RWPE2 (cell line): ENCODE data around the gene MSN.
"Not testable (repeated sequence)": the region's sequence is repeated elsewhere in the genome, so short reads cannot be mapped to it uniquely, and the experiment has no call there.

Experiments
- ATAC-seq: fragments of 200-7000 bp; cut with Tn5 transposase; 3 replicates; pipeline ENCODE4 v1.9.1; 2021; ENCODE audit warnings: low read depth
- DNase-seq: peaks from one replicate; pipeline ENCODE4 v3.0.0-alpha.2; 2020; ENCODE audit warnings: low spot score
- H3K27ac ChIP-seq: fragments of 450-650 bp; 2 replicates; pipeline ENCODE4 v1.5.1; 2017; ENCODE audit warnings: mild to moderate bottlenecking; ENCODE audit not compliant: poor library complexity, severe bottlenecking
- H3K27me3 ChIP-seq: fragments of 250-450 bp; sonication (Bioruptor Pico); 2 replicates; pipeline ENCODE4 v1.5.1; 2021; ENCODE audit warnings: mild to moderate bottlenecking, moderate library complexity; ENCODE audit not compliant: insufficient read depth, poor library complexity, severe bottlenecking
- H3K36me3 ChIP-seq: fragments of 250-450 bp; sonication (Bioruptor Pico); 2 replicates; pipeline ENCODE4 v1.5.1; 2020; ENCODE audit warnings: low read depth, mild to moderate bottlenecking, moderate library complexity
- H3K4me1 ChIP-seq: fragments of 250-450 bp; sonication (Bioruptor Pico); 2 replicates; pipeline ENCODE4 v1.5.1; 2021; ENCODE audit warnings: mild to moderate bottlenecking, moderate library complexity; ENCODE audit not compliant: insufficient read depth, poor library complexity, severe bottlenecking
- H3K4me3 ChIP-seq: fragments of 250-450 bp; sonication (Bioruptor Pico); 2 replicates; pipeline ENCODE4 v1.5.1; 2021; ENCODE audit warnings: mild to moderate bottlenecking, moderate library complexity; ENCODE audit not compliant: severe bottlenecking
- H3K9me3 ChIP-seq: fragments of 250-450 bp; sonication (Bioruptor Pico); 2 replicates; pipeline ENCODE4 v1.5.1; 2021; ENCODE audit warnings: mild to moderate bottlenecking, moderate library complexity; ENCODE audit not compliant: severe bottlenecking
- TF ChIP-seq, protein P1 (sequence below): fragments of 450-650 bp; IDR thresholded peaks from one replicate; pipeline ENCODE4 v1.5.1; 2017; ENCODE audit warnings: mild to moderate bottlenecking, moderate library complexity; ENCODE audit not compliant: poor library complexity, severe bottlenecking

Gene MSN

DNA sequence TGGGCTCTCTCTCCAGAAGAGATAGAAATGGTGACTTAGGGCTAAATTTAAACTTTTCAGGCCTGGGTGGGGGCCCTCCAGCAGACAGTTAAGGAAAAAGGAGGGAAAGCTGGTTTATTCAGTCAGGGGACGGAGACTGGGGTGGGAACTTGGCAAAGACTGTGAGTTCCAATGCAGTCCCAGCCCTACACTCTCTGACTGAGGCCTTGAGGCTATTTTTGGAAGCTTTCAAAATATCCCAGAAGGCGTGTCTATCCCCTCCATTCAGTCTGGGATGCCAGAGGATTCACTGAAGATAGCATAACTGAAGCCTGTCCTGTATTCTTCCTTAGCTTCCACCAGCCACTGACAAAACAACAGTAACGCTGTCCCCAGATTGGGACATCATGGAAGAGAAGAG lies 32.1 kb upstream of the MSN start:
- Histone ChIP-seq H3K4me3 (no peak overlapping the region), H3K9me3 (no peaks in the 10 kb centered on the region), H3K36me3 (no peaks in the 10 kb centered on the region), H3K4me1 (no peaks in the 10 kb centered on the region), H3K27me3 (no peaks in the 10 kb centered on the region), H3K27ac (no peak overlapping the region)
- peak; percentile 29; the same call in 1 of the 3 replicates for ATAC-seq
- no peak for DNase-seq
- TF ChIP-seq, protein P1, sequence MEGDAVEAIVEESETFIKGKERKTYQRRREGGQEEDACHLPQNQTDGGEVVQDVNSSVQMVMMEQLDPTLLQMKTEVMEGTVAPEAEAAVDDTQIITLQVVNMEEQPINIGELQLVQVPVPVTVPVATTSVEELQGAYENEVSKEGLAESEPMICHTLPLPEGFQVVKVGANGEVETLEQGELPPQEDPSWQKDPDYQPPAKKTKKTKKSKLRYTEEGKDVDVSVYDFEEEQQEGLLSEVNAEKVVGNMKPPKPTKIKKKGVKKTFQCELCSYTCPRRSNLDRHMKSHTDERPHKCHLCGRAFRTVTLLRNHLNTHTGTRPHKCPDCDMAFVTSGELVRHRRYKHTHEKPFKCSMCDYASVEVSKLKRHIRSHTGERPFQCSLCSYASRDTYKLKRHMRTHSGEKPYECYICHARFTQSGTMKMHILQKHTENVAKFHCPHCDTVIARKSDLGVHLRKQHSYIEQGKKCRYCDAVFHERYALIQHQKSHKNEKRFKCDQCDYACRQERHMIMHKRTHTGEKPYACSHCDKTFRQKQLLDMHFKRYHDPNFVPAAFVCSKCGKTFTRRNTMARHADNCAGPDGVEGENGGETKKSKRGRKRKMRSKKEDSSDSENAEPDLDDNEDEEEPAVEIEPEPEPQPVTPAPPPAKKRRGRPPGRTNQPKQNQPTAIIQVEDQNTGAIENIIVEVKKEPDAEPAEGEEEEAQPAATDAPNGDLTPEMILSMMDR = no peak

DNA sequence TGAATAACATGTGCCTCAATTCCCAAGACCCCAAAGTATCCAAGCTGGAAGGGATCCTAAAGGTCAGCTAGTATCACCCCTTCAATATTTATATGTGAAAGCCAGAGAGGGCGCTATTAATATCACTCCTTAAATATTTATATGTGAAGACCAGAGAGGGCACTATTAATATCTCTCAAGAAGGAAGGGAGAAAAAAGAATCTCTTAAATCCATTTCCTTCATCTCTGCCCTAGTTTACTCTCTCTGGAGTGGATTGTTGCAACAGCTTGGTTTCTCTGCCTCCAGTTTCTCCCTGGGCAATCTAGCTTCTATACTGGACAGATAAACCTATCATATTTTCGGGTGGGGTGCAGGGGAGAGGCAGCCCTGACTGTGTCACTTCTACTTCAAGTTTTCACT lies 31.6 kb upstream of the MSN start:
- no peaks in the 10 kb centered on the region for H3K9me3 ChIP-seq
- no peak overlapping the region for H3K27ac ChIP-seq
- no peaks in the 10 kb centered on the region for H3K36me3 ChIP-seq
- TF ChIP-seq, protein P1 = no peak
- no peaks in the 10 kb centered on the region for H3K4me1 ChIP-seq
- H3K4me3 ChIP-seq = no peak overlapping the region
- no peak for DNase-seq
- no peak for ATAC-seq
- H3K27me3 ChIP-seq = no peaks in the 10 kb centered on the region

DNA sequence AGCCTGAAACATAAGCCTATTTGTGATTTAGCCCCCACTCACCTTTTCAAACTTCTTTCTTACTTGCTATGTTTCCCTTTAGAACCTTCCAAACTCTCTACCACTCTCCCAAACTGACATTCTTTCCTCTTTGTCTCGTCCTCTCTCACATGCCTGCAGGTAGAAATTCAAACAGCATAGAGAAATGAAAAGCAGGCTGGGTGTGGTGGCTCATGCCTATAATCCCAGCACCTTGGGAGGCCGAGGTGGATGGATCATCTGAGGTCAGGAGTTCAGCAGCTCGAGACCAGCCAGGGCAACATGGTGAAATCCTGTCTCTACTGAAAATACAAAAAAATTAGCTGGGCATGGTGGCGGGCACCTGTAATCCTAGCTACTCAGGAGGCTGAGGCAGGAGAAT lies 31.2 kb upstream of the MSN start:
- not testable (repeated sequence) for ATAC-seq, H3K36me3 ChIP-seq, DNase-seq, H3K4me3 ChIP-seq, H3K27me3 ChIP-seq, H3K9me3 ChIP-seq, H3K4me1 ChIP-seq, H3K27ac ChIP-seq

DNA sequence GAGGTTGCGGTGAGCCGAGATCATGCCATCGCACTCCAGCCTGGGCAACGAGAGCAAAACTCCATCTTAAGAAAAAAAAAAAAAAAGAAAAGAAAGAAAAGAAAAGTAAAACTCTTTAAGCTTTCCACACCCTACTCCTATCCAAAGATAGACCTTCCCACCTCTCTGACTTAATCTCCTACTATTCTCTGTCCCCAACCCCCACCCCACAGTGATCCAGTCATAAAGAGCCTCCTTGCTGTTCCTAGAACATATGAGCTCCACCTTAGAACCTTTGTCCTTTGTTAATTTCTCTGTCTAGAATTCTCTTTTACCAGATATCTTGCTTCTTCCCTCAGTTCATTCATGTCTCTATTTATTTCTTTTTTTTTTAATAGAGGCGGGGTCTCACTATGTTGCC lies 30.1 kb upstream of the MSN start:
- TF ChIP-seq, protein P1 = no peak
- ATAC-seq = no peak
- Histone ChIP-seq H3K4me1 (peaks cover 2% of the 10 kb centered on the region), H3K9me3 (no peaks in the 10 kb centered on the region), H3K36me3 (no peaks in the 10 kb centered on the region), H3K4me3 (no peak overlapping the region), H3K27ac (no peak overlapping the region), H3K27me3 (no peaks in the 10 kb centered on the region)
- DNase-seq = no peak

DNA sequence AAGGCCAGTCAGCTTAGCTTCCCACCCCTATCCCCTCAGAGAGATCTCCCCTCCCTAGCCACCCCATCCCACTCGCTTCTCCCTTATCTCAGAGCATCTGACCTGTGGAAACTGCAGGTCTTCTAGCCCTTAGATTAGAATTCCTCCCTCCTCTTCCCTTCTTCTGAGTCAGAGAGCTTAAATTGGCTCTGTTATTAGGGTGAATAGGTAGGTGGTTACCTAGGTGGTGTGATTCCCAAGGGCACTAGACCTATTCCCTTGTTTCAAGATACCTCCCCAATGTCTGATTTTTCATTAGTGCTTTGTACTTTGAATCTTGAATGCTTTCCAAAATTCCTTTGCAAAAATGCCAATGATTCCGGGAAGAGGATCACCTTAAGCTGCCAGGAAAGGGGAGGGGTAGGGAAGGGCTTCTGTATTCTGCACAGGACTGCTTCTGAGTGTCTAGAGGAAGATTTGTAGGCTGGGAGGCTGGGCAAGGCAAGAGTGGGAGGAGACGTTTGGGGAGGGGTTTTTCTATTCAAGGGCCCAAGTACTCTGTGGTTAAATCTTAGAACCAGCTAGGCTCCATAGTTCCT lies 24.5 kb upstream of the MSN start:
- Histone ChIP-seq H3K4me3 (no peak overlapping the region), H3K36me3 (no peaks in the 10 kb centered on the region), H3K4me1 (peaks cover 32% of the 10 kb centered on the region), H3K27me3 (no peaks in the 10 kb centered on the region), H3K27ac (peak overlapping the region; percentile 87), H3K9me3 (no peaks in the 10 kb centered on the region)
- ATAC-seq (peak; percentile 82), DNase-seq (peak; percentile 65)
- TF ChIP-seq, protein P1 = no peak
